Endothelial cell of umbilical vein (primary cell): ENCODE results near the gene MED25.

Experiments
- EZH2 ChIP-seq: IDR thresholded peaks from 2 replicates; pipeline ENCODE4 v1.6.1; 2012; ENCODE audit warnings: borderline replicate concordance, low read depth, mild to moderate bottlenecking, moderate library complexity, low read length, inconsistent platforms; ENCODE audit not compliant: severe bottlenecking
- FOS ChIP-seq: IDR thresholded peaks from 2 replicates; pipeline ENCODE4 v1.6.1; 2011; ENCODE audit warnings: mild to moderate bottlenecking, low read length, moderate library complexity, borderline replicate concordance; ENCODE audit not compliant: insufficient read depth
- GATA2 ChIP-seq: IDR thresholded peaks from 2 replicates; pipeline ENCODE4 v1.7.0; 2011; ENCODE audit warnings: low read depth, mild to moderate bottlenecking, moderate library complexity, mixed read lengths, low read length; ENCODE audit not compliant: insufficient read length, insufficient read depth
- JUN ChIP-seq: IDR thresholded peaks from 2 replicates; pipeline ENCODE4 v1.6.1; 2011; ENCODE audit warnings: borderline replicate concordance, low read depth; ENCODE audit not compliant: insufficient read length, insufficient read depth
- MYC ChIP-seq: IDR thresholded peaks from one replicate; pipeline ENCODE4 v1.6.1; 2011; ENCODE audit warnings: mild to moderate bottlenecking, low read depth, low read length
- POLR2A ChIP-seq: IDR thresholded peaks from 2 replicates; pipeline ENCODE4 v1.6.1; 2012; ENCODE audit warnings: low read depth, mild to moderate bottlenecking, control low read depth, low read length
- POLR2AphosphoS5 ChIP-seq: IDR thresholded peaks from 2 replicates; pipeline ENCODE4 v1.6.1; 2012; ENCODE audit warnings: low read depth, mild to moderate bottlenecking, control low read depth, low read length, moderate library complexity; ENCODE audit not compliant: insufficient read depth
- TF ChIP-seq, protein P1 (sequence below), 2 donors: IDR thresholded peaks; 1 replicate in 1 of 2; 2 replicates in 1 of 2; pipeline ENCODE4 v1.5.1; 2011; ENCODE audit warnings: low read length in 2 of 2, mild to moderate bottlenecking in 2 of 2, moderate library complexity in 2 of 2, control low read depth in 1 of 2, inconsistent platforms in 1 of 2, low read depth in 1 of 2; ENCODE audit not compliant: insufficient read depth in 1 of 2; ENCODE audit errors: extremely low read depth in 1 of 2
- TF ChIP-seq, protein P2 (sequence below): IDR thresholded peaks from 2 replicates; pipeline ENCODE4 v1.6.1; 2011; ENCODE audit not compliant: insufficient read depth, insufficient read length

DNA sequence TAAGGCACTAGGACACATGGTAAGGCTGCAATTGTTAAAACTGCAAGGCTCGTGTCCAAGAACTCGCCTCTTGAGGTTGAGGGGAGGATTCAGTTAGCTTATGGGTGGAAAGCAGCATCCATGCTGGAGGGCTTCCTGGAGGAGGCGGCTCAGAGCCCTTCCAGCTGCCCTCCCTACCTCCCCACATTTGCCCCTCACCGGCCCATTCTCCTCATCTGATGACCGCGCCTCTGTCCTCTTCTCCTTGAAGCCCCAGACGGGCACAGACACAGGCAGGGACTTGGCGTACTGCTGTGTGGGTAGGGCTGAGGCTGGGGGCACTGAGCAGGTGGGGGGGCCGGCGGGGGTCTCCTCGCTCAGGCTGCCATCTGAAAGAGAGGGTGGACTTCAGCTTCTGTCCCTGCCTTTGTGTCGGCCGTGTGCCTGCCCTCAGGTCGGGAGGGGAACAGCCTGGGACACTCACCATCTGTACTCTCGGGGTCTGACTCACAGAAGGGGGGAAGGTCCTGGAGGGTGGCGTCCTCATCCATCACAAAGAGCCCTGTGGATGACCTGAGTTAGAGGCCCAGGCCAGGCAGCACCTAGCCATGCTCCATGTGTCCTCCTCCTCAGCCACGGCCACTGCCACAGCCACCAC is 53.4 kb downstream of the MED25 start:
- TF ChIP-seq POLR2A (no peak), JUN (no peak), FOS (no peak), POLR2AphosphoS5 (no peak), EZH2 (no peak), MYC (no peak), GATA2 (no peak)
- TF ChIP-seq, protein P1, sequence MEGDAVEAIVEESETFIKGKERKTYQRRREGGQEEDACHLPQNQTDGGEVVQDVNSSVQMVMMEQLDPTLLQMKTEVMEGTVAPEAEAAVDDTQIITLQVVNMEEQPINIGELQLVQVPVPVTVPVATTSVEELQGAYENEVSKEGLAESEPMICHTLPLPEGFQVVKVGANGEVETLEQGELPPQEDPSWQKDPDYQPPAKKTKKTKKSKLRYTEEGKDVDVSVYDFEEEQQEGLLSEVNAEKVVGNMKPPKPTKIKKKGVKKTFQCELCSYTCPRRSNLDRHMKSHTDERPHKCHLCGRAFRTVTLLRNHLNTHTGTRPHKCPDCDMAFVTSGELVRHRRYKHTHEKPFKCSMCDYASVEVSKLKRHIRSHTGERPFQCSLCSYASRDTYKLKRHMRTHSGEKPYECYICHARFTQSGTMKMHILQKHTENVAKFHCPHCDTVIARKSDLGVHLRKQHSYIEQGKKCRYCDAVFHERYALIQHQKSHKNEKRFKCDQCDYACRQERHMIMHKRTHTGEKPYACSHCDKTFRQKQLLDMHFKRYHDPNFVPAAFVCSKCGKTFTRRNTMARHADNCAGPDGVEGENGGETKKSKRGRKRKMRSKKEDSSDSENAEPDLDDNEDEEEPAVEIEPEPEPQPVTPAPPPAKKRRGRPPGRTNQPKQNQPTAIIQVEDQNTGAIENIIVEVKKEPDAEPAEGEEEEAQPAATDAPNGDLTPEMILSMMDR (IDR thresholded peaks at IDR 0.05; ENCODE audit: extremely low read depth in 1 of 2, insufficient read depth in 1 of 2, low read depth in 1 of 2, low read length in 2 of 2): no peak
- TF ChIP-seq, protein P2, sequence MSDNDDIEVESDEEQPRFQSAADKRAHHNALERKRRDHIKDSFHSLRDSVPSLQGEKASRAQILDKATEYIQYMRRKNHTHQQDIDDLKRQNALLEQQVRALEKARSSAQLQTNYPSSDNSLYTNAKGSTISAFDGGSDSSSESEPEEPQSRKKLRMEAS: no peak
